Endothelial cell (in vitro differentiated cells): ENCODE results near the gene CDK6. TPM values are rescaled to one million over a fixed set of nuclear protein-coding genes. Genes with fewer than 3 reads are reported as not detected.

Source experiments
- DNase-seq: peaks from one replicate; pipeline ENCODE4 v3.0.0; 2021; ENCODE audit warnings: low spot score
- H3K27ac Mint-ChIP-seq: one replicate; pipeline ENCODE4 v1.8.0; 2021; ENCODE audit warnings: mixed read lengths, inconsistent platforms; ENCODE audit not compliant: unreplicated experiment
- H3K27me3 Mint-ChIP-seq: one replicate; pipeline ENCODE4 v1.8.0; 2021; ENCODE audit warnings: mild to moderate bottlenecking, moderate library complexity, mixed read lengths, inconsistent platforms; ENCODE audit not compliant: unreplicated experiment
- H3K36me3 Mint-ChIP-seq: one replicate; pipeline ENCODE4 v1.8.0; 2021; ENCODE audit warnings: mild to moderate bottlenecking, low read depth, mixed read lengths, inconsistent platforms; ENCODE audit not compliant: unreplicated experiment
- H3K4me1 Mint-ChIP-seq: one replicate; pipeline ENCODE4 v1.8.0; 2021; ENCODE audit warnings: mild to moderate bottlenecking, mixed read lengths, inconsistent platforms; ENCODE audit not compliant: unreplicated experiment
- H3K4me3 Mint-ChIP-seq: one replicate; pipeline ENCODE4 v1.8.0; 2021; ENCODE audit warnings: mild to moderate bottlenecking, mixed read lengths, inconsistent platforms; ENCODE audit not compliant: unreplicated experiment
- H3K9me3 Mint-ChIP-seq: one replicate; pipeline ENCODE4 v1.8.0; 2021; ENCODE audit warnings: mixed read lengths, inconsistent platforms; ENCODE audit not compliant: unreplicated experiment
- total RNA-seq: library from RNA; stranded (reverse); fragmentation: NEBNext Ultra II Directional; extraction: Animal tissue kit (Norgen Biotek cat#: 25700); gene quantifications from one replicate; pipeline ENCODE4 v1.2.1, GENCODE V29; 2021; ENCODE audit not compliant: unreplicated experiment
- TF ChIP-seq, protein P1 (sequence below): fragments of 200-600 bp; sonication (generic); IDR thresholded peaks from one replicate; pipeline ENCODE4 v1.5.0; 2021; ENCODE audit warnings: antibody characterized with exemption; ENCODE audit not compliant: unreplicated experiment

The CDK6 gene
- total RNA-seq, 1 donor from 2014 or later, result 32.6 TPM

DNA sequence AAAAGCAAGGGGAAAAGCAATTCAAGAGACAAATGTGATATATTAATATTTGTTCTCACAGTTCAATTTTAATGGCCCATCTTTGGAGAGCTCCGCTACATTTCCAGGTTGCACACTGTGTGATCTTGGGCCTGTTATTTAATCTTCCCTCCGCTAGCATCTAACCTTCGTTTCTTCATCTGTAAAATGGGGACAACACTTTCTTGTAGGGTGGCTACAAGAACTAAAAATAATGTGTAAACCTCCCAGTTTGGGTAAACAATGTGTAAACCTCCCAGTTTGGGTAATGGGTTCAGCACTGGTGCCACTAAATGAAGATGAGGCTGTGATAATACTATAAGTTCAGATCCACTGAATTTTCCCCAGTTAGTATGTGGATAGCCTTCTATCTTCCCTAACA, 99.5 kb downstream of the CDK6 start:
- TF ChIP-seq, protein P1, sequence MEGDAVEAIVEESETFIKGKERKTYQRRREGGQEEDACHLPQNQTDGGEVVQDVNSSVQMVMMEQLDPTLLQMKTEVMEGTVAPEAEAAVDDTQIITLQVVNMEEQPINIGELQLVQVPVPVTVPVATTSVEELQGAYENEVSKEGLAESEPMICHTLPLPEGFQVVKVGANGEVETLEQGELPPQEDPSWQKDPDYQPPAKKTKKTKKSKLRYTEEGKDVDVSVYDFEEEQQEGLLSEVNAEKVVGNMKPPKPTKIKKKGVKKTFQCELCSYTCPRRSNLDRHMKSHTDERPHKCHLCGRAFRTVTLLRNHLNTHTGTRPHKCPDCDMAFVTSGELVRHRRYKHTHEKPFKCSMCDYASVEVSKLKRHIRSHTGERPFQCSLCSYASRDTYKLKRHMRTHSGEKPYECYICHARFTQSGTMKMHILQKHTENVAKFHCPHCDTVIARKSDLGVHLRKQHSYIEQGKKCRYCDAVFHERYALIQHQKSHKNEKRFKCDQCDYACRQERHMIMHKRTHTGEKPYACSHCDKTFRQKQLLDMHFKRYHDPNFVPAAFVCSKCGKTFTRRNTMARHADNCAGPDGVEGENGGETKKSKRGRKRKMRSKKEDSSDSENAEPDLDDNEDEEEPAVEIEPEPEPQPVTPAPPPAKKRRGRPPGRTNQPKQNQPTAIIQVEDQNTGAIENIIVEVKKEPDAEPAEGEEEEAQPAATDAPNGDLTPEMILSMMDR, result no peak
- Mint-ChIP-seq H3K4me3 (no peak overlapping the region), H3K9me3 (no peaks in the 10 kb centered on the region), H3K27ac (no peak overlapping the region), H3K27me3 (peaks cover 5% of the 10 kb centered on the region), H3K4me1 (peaks cover 10% of the 10 kb centered on the region), H3K36me3 (peaks cover 3% of the 10 kb centered on the region)
- DNase-seq, result no peak

DNA sequence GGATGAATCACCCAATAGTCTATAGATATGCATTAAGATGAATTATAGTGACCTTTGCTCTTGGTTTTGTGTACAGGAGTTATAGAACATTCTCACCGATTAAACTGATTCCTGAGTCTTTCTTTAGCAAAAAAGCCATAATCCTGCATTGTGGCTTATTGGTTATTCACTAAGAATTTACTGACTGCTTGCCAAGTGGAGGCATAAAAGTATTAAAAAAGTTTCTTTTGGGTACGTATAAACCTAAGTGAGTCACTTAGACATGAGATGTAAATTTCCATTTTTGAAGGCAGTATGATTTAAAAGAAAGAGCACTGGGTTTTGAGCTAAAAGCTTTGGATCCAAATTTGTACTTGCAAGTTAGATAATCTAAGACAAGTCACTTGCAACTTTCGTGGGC, 100.7 kb downstream of the CDK6 start:
- no peak for DNase-seq
- Mint-ChIP-seq H3K4me3 (no peak overlapping the region), H3K4me1 (peaks cover 10% of the 10 kb centered on the region), H3K36me3 (peaks cover 3% of the 10 kb centered on the region), H3K27me3 (peaks cover 5% of the 10 kb centered on the region), H3K9me3 (no peaks in the 10 kb centered on the region), H3K27ac (no peak overlapping the region)
- TF ChIP-seq, protein P1, result no peak

DNA sequence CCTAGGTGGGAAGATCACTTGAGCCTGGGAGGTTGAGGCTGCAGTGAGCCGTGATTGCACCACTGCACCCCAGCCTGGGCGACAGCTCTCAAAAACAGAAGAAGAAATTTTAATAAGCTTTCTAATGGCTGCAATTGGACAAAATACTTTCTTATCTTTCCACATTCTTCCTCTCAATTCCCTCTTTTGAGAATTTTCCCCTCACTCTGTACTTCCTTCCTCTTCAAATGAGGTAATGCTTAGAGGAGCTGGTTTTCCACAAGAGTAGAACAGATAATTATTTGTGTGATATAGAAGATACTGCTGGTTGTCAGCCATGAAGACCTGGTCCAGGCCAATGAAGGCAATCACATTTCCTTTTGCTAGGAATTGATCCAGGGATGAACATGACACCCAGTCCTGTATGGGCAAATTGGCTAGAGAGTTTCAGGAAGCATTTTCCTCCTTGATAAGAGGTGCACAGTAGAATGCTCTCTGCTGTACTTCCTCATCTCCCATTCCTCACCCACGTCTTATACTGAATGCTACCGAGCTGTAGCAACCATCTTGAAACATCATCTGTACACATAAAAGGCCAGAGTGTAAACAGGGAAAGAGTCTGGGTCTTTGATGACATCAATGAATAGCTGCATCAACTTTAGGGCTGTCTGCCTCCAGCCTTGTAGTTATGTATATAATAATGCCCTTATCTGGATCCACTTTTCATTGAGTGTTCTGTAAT, 103.9 kb downstream of the CDK6 start:
- TF ChIP-seq, protein P1, result no peak
- Mint-ChIP-seq H3K4me3 (no peak overlapping the region), H3K9me3 (no peaks in the 10 kb centered on the region), H3K36me3 (peaks cover 3% of the 10 kb centered on the region), H3K4me1 (peaks cover 9% of the 10 kb centered on the region), H3K27ac (peak overlapping the region; percentile 59), H3K27me3 (peaks cover 4% of the 10 kb centered on the region)
- DNase-seq, result no peak

DNA sequence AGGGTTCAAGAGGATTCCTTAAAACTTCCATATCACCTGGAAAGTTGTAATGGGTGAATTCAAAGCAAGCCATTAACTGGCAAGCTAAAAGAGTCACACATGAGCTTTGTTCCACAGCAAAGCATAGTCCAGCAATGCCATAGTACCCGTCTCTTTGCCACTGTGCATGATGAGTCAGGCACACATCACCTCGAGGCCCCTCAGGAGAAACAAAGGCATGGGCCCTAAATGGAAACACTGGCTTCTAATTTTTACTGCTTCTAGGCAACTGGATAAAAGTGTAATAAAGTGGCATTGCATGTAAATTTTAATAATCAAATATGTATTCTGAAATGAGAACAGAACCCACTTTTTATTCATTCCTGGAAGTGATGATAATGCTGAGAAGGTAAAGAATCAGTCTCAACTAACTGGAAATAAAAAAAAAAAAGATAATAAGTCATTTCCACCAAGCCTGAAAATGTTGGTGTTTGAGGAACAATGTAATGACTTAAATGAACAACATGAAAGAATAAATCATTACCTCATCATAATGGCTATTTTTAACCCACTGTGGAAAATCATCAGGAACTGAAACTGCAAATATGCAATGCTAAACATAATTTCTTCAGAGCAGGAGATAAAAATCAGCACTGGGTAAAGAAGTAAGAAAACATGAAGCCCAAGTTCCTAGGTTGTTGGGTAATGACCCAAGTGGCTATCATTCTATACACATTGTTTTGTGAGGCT, 104.9 kb downstream of the CDK6 start:
- Mint-ChIP-seq H3K4me1 (peaks cover 9% of the 10 kb centered on the region), H3K4me3 (no peak overlapping the region), H3K36me3 (peaks cover 3% of the 10 kb centered on the region), H3K27ac (no peak overlapping the region), H3K9me3 (no peaks in the 10 kb centered on the region), H3K27me3 (peaks cover 2% of the 10 kb centered on the region)
- TF ChIP-seq, protein P1, result no peak
- no peak for DNase-seq

DNA sequence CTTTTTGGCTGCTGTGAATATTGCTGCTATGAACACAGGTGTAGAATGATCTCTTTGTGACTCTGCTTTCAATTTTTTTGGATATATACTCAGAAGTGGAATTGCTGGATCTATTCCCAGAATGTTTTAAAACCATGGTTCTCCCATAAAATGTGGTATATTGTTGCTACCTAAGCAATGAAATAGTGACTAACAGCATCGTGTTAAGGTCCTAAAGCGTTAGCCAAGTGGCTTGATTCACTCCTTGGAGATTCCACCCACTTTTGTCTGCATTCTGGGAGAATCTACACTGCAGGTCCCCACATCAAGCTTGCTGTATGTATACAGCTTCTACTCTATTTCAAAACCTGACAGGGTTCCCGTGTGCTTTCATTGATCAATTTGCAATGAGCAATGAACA, 105.6 kb downstream of the CDK6 start:
- DNase-seq, result no peak
- TF ChIP-seq, protein P1, result no peak
- Mint-ChIP-seq H3K36me3 (peaks cover 3% of the 10 kb centered on the region), H3K27ac (no peak overlapping the region), H3K27me3 (peaks cover 2% of the 10 kb centered on the region), H3K9me3 (no peaks in the 10 kb centered on the region), H3K4me1 (peaks cover 9% of the 10 kb centered on the region), H3K4me3 (no peak overlapping the region)
